Stimulated activated CD8-positive, alpha-beta memory T cell treated with anti-CD3 and anti-CD28 coated beads, Interleukin-12 subunit alpha, Interleukin-12 subunit beta, amount 100 ng/mL, for 24 hours (primary cell): ENCODE data around the gene GPAM.

Experiments used
- DNase-seq: peaks from one replicate; pipeline ENCODE4 v3.0.0-alpha.2; 2020; ENCODE audit errors: extremely low read depth

The GPAM gene

GRCh38 chr10:112182784-112183328 is 709 bp downstream of the GPAM start:
- DNase-seq, result no peak

GRCh38 chr10:112177247-112177646 is 6.3 kb downstream of the GPAM start:
- DNase-seq, result no peak

DNA sequence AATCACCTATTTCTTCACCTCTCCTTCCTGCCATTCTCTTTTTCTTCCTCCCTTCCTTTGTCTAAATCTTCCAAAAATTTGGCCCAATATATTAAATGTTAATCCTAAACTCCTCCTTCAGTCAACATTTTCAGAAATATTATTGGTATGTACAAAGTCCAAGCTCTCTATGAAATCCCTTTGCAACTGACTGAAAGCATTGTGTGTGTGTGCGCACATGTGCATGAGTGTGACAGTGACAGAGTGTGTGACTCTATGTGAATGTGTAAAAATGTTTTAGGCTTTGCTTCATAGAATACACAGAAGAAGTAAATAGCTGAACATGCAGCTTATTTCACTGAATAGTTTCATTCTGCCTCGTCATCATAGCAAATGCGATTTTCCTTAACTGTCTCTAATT is 7.0 kb downstream of the GPAM start:
- no peak for DNase-seq

- DNase-seq, result no peak
These were observed 8.2 kb downstream of the GPAM start for GRCh38 chr10:112175409-112175808.

DNA sequence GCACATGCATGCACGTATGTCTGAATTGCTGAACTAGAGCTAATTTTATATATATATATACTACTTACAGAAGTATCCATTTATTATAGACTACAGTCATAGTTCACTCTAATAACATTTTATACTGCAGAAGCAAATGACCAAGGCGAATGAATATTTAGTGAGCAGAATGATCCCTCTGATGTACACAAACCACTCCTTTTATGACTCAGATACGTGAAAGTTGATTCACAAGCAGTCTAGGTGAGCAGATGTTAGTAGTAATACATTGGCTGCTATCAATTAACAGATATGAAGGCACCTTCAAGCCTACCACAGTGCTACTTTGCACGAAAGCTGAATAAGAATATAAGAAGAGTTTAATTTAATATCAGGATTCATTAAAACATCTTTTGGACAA is 10.4 kb downstream of the GPAM start:
- no peak for DNase-seq

GRCh38 chr10:112168733-112169132 is 14.8 kb downstream of the GPAM start:
- DNase-seq, result no peak

- DNase-seq, result no peak
These were observed 16.8 kb downstream of the GPAM start for GRCh38 chr10:112166800-112167199.

DNA sequence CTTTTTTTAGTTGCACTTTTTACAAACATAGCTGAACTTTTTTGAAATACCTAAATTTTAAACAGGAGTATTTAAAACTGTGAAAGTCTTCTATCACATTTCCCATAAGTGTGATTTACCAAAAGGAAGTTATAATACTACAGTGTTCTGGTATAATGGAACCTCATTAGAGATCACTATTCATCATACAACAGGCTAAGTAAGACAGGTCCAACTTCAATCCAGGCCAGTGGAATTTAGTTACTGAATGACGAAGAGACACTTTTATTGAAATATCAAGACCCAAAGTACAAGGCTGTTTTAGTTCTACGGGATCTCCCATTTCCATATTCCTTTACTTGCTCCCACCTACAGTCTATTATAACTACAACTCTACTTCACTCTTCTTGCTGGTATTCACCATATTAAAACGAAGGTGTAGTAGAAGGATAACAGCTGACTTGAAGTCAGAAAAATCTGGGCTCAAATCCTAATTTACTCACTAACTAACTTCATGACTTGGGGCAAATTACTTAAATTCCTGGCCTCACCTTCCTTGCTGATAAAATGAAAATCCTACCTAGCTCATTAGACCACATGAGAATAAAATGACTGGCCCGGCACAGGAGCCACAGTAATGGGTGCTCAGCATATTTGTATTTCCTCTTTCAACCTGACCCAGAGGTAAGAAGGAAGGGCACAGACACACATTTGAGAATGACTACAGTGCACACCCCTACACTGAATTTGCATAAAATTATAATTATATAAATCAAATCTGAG is 21.6 kb downstream of the GPAM start:
- DNase-seq, result no peak

GRCh38 chr10:112160834-112161233 is 22.7 kb downstream of the GPAM start:
- no peak for DNase-seq

GRCh38 chr10:112159469-112159868 is 24.1 kb downstream of the GPAM start:
- DNase-seq, result no peak

DNA sequence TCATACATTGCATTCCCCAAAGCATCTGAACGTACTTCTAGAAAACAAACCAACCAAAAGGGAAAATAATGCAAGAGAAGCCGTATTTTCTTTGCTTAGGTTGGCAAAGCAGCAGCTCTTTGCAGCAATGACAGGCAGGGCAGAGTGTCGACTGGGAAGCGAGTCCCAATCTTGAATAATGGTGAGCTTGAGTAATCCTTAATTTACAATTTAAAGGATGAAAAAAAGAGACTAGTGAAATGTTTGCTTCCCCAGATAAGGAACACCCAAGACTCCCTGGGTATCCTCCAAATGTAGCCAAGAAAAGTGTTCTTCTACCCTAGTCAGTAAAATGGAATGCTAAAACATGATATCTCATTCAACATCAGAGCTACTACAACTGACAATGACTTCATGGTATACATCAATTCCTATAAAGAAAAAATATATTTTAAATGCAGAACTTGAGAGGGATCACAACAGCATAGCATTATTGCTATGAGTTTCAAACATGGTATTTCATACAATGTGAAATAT is 32.0 kb downstream of the GPAM start:
- DNase-seq, result no peak

GRCh38 chr10:112148331-112148730 is 35.2 kb downstream of the GPAM start:
- DNase-seq, result no peak

- no peak for DNase-seq
These were observed 36.8 kb downstream of the GPAM start for GRCh38 chr10:112146799-112147198.

DNA sequence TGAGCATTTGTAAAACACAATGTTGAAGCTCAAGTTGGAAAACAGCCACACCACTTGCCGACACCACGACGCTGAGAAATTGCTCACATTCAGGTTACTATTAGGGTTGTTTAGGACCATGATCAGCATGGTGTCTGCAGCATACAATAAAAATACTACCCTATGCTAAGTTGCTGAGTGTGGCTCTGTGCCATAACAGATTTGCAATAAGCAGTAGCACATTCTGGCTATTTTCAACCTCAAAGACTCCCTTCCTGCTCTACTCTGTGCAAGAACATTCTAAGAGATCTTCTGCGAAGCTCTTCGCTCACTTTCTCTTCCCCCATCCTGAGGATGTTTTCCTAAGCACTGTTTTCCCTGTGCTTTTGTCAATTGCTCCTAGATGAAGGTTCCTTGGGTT is 38.3 kb downstream of the GPAM start:
- no peak for DNase-seq

GRCh38 chr10:112143420-112143819 is 40.1 kb downstream of the GPAM start:
- DNase-seq, result no peak

DNA sequence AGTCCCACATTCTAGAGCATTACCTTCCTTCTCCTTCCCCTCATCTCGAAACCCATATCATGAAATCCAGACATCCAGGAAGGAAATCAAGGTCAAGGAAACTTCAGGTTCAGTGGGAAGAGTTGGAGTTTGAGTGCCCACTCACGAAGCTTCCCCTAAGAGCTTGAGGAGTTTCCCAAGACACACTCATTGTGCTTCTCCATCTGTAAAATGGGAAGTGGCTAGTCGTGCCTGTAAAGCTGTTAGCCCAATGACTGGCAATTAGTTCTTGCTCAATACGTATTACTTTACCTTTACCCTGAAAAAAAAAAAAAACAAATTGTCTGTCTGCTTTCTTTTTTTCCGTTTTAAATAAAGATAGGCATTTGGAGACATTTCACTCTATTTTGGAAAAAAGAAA is 42.3 kb downstream of the GPAM start:
- DNase-seq, result no peak

- DNase-seq, result peak; percentile 21
These were observed 43.2 kb downstream of the GPAM start for GRCh38 chr10:112140110-112140970.

DNA sequence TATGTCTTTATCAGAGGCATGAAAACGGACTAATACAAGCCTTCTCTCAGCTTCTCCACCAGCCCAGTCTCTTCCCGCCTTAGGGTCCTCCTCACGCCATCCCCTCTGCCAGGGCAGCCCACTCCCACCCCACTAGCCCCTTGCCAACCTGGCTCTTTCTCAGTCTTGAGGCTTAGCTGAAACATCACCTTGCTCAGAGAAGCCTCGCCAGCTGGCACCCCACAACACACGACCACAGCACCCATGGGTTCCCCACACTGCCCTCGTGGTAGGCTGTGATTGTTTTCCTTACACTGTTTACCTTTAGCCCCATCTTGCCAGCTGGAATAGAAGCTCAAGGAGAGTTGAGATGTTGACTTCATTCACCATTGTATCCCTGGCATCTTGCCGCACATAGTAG is 44.4 kb downstream of the GPAM start:
- DNase-seq, result no peak

DNA sequence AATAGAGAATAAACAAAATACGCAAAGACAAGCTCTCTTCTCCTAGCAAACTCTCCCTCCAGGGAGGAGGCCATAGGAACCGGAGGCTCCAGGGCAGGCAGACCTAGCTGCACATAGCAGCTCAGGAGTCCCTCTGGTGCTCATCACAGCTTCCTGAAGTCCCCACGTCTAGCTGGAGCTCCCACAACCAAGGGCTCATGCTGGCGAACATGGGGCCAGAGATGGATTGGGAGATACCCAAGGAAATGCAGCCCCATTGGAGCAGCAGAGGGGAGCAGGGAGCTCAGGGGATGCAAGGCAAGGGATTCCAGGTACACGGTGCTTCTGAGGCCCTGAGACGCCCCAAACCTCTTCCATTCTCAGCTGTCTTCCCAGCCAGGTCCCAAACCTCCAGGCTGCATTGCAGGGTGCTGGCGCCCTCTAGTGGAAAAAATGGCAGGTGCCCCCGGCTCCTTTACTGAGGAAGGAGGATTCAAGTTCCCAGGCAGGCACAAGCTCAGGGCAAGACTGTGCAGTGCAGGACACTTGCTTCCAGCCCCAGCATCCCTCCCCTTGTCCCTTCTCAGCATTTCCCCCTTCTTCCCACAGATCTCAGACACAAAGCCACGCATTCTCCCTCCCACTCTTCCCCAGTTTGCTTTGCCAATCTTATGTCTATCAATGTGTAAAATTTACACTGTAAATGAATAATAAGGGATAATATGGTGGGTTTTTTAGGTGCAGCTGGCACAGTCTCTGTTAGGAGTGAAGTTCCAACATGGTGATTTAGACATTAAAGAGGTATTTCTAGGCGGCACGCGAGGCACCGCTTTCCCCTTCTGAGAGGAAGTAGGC is 46.2 kb downstream of the GPAM start:
- no peak for DNase-seq

GRCh38 chr10:112136486-112137153 is 46.9 kb downstream of the GPAM start:
- no peak for DNase-seq

DNA sequence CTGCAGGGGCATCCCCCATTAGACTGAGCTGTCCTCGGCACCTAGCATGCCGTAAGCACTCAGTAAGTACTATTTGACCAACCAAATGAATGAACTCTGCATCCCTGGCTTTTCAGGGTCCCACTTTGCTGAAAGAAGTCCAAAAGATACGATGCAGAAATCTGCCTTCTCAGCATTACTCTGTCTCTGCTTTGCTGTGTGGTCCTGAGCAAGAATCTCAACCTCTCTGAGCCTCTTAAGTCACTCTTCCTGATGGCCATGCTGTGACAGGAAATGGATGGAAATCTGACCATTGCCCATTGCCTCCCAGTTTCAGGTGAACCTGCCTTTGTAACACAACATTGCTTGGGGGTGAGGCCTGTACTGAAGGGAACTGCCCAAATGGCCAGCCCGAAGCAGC is 48.0 kb downstream of the GPAM start:
- no peak for DNase-seq
